NCI-H460 (cell line): Measurements from ENCODE around the gene AMD1. TPM values are rescaled to one million over a fixed set of nuclear protein-coding genes. Genes with fewer than 3 reads are reported as not detected.

Experiments used
- DNase-seq: peaks from one replicate; pipeline ENCODE4 v3.0.0-alpha.2; 2016; ENCODE audit warnings: low read depth; ENCODE audit errors: extremely low read depth
- small RNA-seq, 2 experiments: library from RNA; depleted of rRNA; stranded (forward); fragments of <200 nt; gene quantifications; one replicate each; pipeline ENCODE3, GENCODE V24; 2014
- total RNA-seq: library from RNA; depleted of rRNA; stranded (reverse); fragments of >200 nt; shearing (Covaris generic); gene quantifications from 2 replicates; pipeline ENCODE4 v1.2.3, GENCODE V29; 2014; rRNA removed

AMD1 gene
- total RNA-seq, 1 experiment from 2014 or later = 100 TPM

- no peak for DNase-seq
These were observed 59.9 kb downstream of the AMD1 start for GRCh38 chr6:110934381-110934898.

- no peak for DNase-seq
These were observed 60.6 kb downstream of the AMD1 start for GRCh38 chr6:110935171-110935570.

- DNase-seq = no peak
These were observed 63.6 kb downstream of the AMD1 start for GRCh38 chr6:110938171-110938570.

GRCh38 chr6:110939429-110940200 lies 65.0 kb downstream of the AMD1 start:
- DNase-seq = no peak

- peak; percentile 27 for DNase-seq
These were observed 70.1 kb downstream of the AMD1 start for GRCh38 chr6:110944681-110945151.

Small RNAs within 50 kb of the gene (small RNA-seq; reads per million reads assigned to genes)
- gene RNU6-1115P = 0 reads per million in 2 experiments
- gene SNORA40C = 0 reads per million in 2 experiments

Other genes starting within 250 kb of the AMD1 start
- 4.0 and 4.9 TPM in 2 replicates for gene CDK19, start 59.3 kb upstream of the AMD1 start, total RNA-seq
- 69.8 and 76.8 TPM in 2 replicates for gene GTF3C6, start 83.9 kb downstream of the AMD1 start, total RNA-seq
- gene RPF2, start 107.3 kb downstream of the AMD1 start, total RNA-seq = 91.6 and 93.7 TPM in 2 replicates
- 2.3 and 2.5 TPM in 2 replicates for gene SLC16A10, start 212.7 kb downstream of the AMD1 start, total RNA-seq